OCI-LY7 (cell line): Measurements from ENCODE around the gene CHST13. TPM values are rescaled to one million over a fixed set of nuclear protein-coding genes. Genes with fewer than 3 reads are reported as not detected.

Source experiments
- BruUV-seq: library from RNA; stranded (reverse); fragments of 400-500 nt; replicated peaks from 2 replicates; lab custom pipeline; 2021; lab: Mats Ljungman, UMichigan
- CTCF ChIA-PET: fragments of 300-600 bp; sonication (Branson Sonifier 250); formaldehyde crosslinking; loops from one replicate; lab custom pipeline; 2022; ENCODE audit warnings: antibody characterized with exemption; ENCODE audit not compliant: unreplicated experiment; lab: Charles Lee
- POLR2A ChIA-PET: fragments of 300-600 bp; sonication (Branson Sonifier 250); formaldehyde crosslinking; loops from one replicate; lab custom pipeline; 2022; ENCODE audit warnings: antibody characterized with exemption; lab: Charles Lee
- DNase-seq: peaks from one replicate; pipeline ENCODE4 v3.0.0-alpha.2; 2015; ENCODE audit warnings: low spot score
- H2AFZ ChIP-seq: fragments of 200-600 bp; sonication (generic), shearing (Covaris generic); 2 replicates; pipeline ENCODE4 v1.6.1; 2014; ENCODE audit warnings: mild to moderate bottlenecking, antibody characterized with exemption, low read length, moderate library complexity
- H3K27ac ChIP-seq: fragments of 200-600 bp; sonication (generic); 2 replicates; pipeline ENCODE4 v1.5.1; 2014; ENCODE audit warnings: mixed run types, low read depth, mild to moderate bottlenecking, moderate library complexity, low read length, inconsistent platforms; ENCODE audit not compliant: poor library complexity, severe bottlenecking
- H3K36me3 ChIP-seq: fragments of 200-600 bp; sonication (generic); 2 replicates; pipeline ENCODE4 v1.6.1; 2014; ENCODE audit warnings: mild to moderate bottlenecking, antibody characterized with exemption, low read length, moderate library complexity, mixed read lengths; ENCODE audit not compliant: insufficient read depth
- H3K4me1 ChIP-seq: fragments of 200-600 bp; sonication (generic); 2 replicates; pipeline ENCODE4 v1.5.1; 2014; ENCODE audit warnings: mild to moderate bottlenecking, low read length; ENCODE audit not compliant: insufficient read depth, poor library complexity, severe bottlenecking
- H3K4me2 ChIP-seq: fragments of 200-600 bp; sonication (generic); 2 replicates; pipeline ENCODE4 v1.6.1; 2014; ENCODE audit warnings: mild to moderate bottlenecking, low read length
- H3K4me3 ChIP-seq: fragments of 200-600 bp; sonication (generic); 2 replicates; pipeline ENCODE4 v1.5.1; 2014; ENCODE audit warnings: mild to moderate bottlenecking, low read depth, low read length; ENCODE audit not compliant: poor library complexity, severe bottlenecking
- H3K79me2 ChIP-seq: fragments of 200-600 bp; sonication (generic); 2 replicates; pipeline ENCODE4 v1.6.1; 2016; ENCODE audit warnings: low read depth, mild to moderate bottlenecking, low read length, moderate library complexity, mixed read lengths; ENCODE audit not compliant: insufficient read depth
- H3K9me2 ChIP-seq: fragments of 200-600 bp; sonication (generic); 2 replicates; pipeline ENCODE4 v1.6.1; 2016; ENCODE audit warnings: mild to moderate bottlenecking, low read length, mixed read lengths; ENCODE audit not compliant: insufficient read depth
- H3K9me3 ChIP-seq: fragments of 200-600 bp; sonication (generic); 2 replicates; pipeline ENCODE4 v1.6.1; 2014; ENCODE audit warnings: mild to moderate bottlenecking, mixed run types, low read length, mixed read lengths
- H4K20me1 ChIP-seq: fragments of 200-600 bp; sonication (generic); 2 replicates; pipeline ENCODE4 v1.6.1; 2014; ENCODE audit warnings: mild to moderate bottlenecking, antibody characterized with exemption, low read length, moderate library complexity, mixed read lengths; ENCODE audit not compliant: insufficient read depth
- EZH2phosphoT487 ChIP-seq: fragments of 200-600 bp; sonication (generic); IDR thresholded peaks from 2 replicates; pipeline ENCODE4 v1.6.1; 2018; ENCODE audit warnings: low read depth, borderline replicate concordance, mild to moderate bottlenecking, mixed run types, antibody characterized with exemption, low read length, moderate library complexity, mixed read lengths
- intact Hi-C: fragments of 100-400 bp; cut with micrococcal nuclease; formaldehyde crosslinking; loops from one replicate; pipeline ENCODE4 v1.10.0; 2022; ENCODE audit not compliant: unreplicated experiment
- total RNA-seq, 2 experiments: library from RNA; depleted of rRNA in 1 of 2; stranded (reverse); fragments of >200 nt in 1 of 2; shearing (Covaris generic) in 1 of 2; gene quantifications; 2 replicates each; pipeline ENCODE4 v1.2.3, GENCODE V29; 2014 to 2022
- TF ChIP-seq, protein P1 (sequence below): fragments of 200-600 bp; sonication (generic); conservative IDR thresholded peaks from 2 replicates; pipeline ENCODE4 v1.5.1; 2014; ENCODE audit warnings: mild to moderate bottlenecking, antibody characterized with exemption, low read length, moderate library complexity, mixed read lengths

Gene CHST13
- total RNA-seq, 2 experiments from 2014 or later: not detected

DNA sequence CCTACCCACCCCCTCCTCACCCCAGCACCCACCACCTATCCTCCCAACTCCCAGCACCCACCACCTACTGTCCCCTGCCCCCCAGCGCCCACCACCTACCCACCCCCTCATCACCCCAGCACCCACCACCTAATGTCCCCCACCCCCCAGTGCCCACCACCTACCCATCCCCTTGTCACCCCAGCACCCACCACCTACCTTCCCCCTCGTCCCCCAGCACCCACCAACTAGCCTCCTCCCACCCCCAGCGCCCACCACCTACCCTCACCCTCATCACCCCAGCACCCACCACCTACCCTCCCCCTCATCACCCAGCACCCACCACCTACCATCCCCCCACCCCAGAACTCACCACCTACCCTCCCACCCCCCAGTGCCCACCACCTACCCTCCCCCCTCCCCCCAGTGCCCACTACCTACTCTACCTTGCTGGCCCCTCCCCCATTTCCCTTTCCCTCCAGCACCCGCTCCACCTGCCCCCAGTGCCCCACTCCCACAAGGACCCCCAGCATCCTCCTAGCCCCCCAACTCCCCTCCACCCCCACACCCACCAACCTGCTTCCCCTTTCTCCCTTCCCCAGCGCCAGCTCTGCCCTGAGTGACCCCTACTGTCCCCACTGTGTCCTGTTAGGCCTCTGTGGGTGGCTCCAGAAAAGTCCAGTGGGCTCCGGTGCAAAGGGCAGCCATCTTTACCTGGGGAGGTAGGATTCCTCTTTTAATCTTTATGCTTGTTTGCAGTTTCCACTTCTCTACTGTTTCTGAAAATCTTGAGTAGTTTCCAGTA, 7.6 kb upstream of the CHST13 start:
- CTCF ChIA-PET: no interaction called here
- no peak overlapping the region for H3K4me2 ChIP-seq
- BruUV-seq: no TSS peak
- H2AFZ ChIP-seq: no peak overlapping the region
- H3K27ac ChIP-seq: no peak overlapping the region
- POLR2A ChIA-PET: interaction anchor here (0.6 kb wide), 1 partner anchor 936 kb away, joined by 3 read pairs; no protein-coding TSS in a partner anchor
- no peaks in the 10 kb centered on the region for H4K20me1 ChIP-seq
- H3K79me2 ChIP-seq: no peaks in the 10 kb centered on the region
- H3K9me2 ChIP-seq: no peaks in the 10 kb centered on the region
- TF ChIP-seq EZH2phosphoT487: no peak
- TF ChIP-seq, protein P1, sequence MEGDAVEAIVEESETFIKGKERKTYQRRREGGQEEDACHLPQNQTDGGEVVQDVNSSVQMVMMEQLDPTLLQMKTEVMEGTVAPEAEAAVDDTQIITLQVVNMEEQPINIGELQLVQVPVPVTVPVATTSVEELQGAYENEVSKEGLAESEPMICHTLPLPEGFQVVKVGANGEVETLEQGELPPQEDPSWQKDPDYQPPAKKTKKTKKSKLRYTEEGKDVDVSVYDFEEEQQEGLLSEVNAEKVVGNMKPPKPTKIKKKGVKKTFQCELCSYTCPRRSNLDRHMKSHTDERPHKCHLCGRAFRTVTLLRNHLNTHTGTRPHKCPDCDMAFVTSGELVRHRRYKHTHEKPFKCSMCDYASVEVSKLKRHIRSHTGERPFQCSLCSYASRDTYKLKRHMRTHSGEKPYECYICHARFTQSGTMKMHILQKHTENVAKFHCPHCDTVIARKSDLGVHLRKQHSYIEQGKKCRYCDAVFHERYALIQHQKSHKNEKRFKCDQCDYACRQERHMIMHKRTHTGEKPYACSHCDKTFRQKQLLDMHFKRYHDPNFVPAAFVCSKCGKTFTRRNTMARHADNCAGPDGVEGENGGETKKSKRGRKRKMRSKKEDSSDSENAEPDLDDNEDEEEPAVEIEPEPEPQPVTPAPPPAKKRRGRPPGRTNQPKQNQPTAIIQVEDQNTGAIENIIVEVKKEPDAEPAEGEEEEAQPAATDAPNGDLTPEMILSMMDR: no peak
- intact Hi-C loops: no loop called here
- DNase-seq: no peak
- no peak overlapping the region for H3K4me3 ChIP-seq
- no peaks in the 10 kb centered on the region for H3K36me3 ChIP-seq
- no peaks in the 10 kb centered on the region for H3K9me3 ChIP-seq
- H3K4me1 ChIP-seq: no peaks in the 10 kb centered on the region

DNA sequence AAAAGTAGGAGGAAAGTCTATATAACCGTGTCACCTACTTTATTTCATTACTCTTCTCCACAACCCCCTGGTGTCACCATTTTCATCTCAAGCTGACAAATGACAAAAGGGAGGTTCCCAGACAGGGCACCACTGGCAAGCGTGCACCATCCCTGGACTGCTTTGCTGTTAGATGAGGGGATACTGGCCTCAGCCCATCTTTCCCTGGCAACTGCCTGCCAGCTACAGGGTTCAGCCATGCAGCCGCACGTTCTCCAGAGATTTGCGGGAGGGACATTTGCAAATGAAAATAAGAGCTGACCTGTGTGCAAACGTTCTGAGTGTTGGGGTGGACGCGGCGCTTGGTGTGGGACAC, 7.0 kb upstream of the CHST13 start:
- ChIA-PET CTCF (no interaction called here), POLR2A (interaction anchor here (0.6 kb wide), 1 partner anchor 935 kb away, joined by 3 read pairs; no protein-coding TSS in a partner anchor)
- no peak overlapping the region for H3K27ac ChIP-seq
- no peaks in the 10 kb centered on the region for H3K9me3 ChIP-seq
- TF ChIP-seq, protein P1: no peak
- TF ChIP-seq EZH2phosphoT487: no peak
- no peak for DNase-seq
- intact Hi-C loops: no loop called here
- no TSS peak for BruUV-seq
- H2AFZ ChIP-seq: no peak overlapping the region
- no peaks in the 10 kb centered on the region for H3K9me2 ChIP-seq
- H3K4me1 ChIP-seq: no peaks in the 10 kb centered on the region
- no peak overlapping the region for H3K4me3 ChIP-seq
- H3K79me2 ChIP-seq: no peaks in the 10 kb centered on the region
- no peaks in the 10 kb centered on the region for H4K20me1 ChIP-seq
- no peaks in the 10 kb centered on the region for H3K36me3 ChIP-seq
- no peak overlapping the region for H3K4me2 ChIP-seq

DNA sequence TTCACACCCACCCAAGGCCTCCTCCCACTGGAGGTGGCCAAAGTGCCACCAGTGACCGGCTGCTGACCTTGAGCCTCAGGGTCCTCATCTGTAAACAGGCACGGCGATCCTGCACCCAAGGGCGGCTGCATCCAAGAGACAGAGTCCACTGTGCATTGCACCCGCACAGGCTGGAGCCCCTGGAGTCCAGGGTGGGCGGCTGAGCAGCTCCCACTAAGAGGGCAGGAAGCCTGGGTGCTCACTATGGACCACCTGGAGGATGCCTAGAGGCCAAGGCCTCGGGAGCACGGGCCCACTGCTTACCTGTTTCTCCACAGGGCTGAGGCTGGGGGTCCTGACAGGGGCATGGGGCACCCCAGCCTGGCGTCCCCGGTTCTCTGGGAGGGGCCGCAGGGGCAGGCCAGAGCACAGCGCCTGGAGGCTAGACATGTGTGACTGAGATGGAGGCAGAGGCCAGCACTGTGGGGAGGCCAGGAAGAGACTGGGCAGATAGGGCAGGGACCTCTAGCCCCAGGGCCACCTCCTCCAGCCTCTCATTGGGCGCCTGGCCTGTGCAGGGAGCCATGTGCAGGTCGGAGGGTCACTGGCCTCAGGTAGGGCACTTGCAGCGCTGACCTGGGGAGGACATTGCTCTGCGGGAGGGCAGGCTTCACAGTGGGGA, 6.5 kb upstream of the CHST13 start, which contains the start of gene UROC1:
Gene UROC1, minus strand, starts transcription at position 483 of the 661 bp plus-strand sequence. Its CDS starts 54 bp downstream, at position 429.
- Histone ChIP-seq H4K20me1 (no peaks in the 10 kb centered on the region), H3K4me2 (no peak within 1 kb of the TSS), H3K4me3 (no peak within 1 kb of the TSS), H2AFZ (no peak within 1 kb of the TSS), H3K9me2 (no peaks in the 10 kb centered on the region), H3K79me2 (no peaks in the 10 kb centered on the region), H3K9me3 (no peaks in the 10 kb centered on the region), H3K27ac (no peak within 1 kb of the TSS), H3K4me1 (no peaks in the 10 kb centered on the region), H3K36me3 (no peaks in the 10 kb centered on the region)
- intact Hi-C loops: no loop called here
- no peak for DNase-seq
- TF ChIP-seq, protein P1: no peak
- no peak for TF ChIP-seq EZH2phosphoT487
- BruUV-seq: no TSS peak
- ChIA-PET CTCF (no interaction called here), POLR2A (no interaction called here)
